Astrocyte of the hippocampus (primary cell): ENCODE data around the gene ZNF200.
"Not testable (repeated sequence)": the region's sequence is repeated elsewhere in the genome, so short reads cannot be mapped to it uniquely, and the experiment has no call there.

ENCODE experiments used
- DNase-seq: peaks from one replicate; pipeline ENCODE4 v3.0.0; 2011; ENCODE audit warnings: low read depth, low spot score

Gene ZNF200

DNA sequence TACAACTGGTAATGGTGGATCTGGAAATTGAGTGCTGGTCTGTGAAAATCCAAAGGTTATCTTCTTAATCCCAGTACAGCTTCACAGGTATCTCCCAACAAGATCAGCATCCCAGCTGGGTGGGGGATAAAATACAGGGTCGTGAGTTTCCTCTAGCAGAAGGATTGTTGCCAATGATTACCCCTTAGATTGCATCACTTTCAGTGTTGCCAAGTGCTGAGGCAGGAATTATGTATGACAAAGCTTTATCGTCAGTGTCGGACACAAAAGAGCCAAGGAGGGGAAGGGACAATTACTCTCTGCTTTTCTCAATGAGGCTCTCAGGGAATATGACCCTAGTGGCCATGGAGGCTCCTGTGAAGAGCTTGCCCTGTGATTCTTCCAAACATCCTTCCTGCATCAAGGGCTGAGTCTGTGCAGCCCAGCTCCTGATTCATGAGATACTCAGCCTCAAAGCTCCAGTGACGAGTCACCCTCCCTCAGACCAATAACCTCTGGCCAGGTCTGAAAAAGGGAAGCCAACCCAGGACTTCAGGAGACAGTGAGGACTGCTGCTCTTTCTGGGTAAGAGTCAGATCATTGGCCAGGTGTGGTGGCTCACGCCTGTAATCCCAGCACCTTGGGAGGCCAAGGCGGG lies 31.9 kb downstream of the ZNF200 start:
- no peak for DNase-seq

DNA sequence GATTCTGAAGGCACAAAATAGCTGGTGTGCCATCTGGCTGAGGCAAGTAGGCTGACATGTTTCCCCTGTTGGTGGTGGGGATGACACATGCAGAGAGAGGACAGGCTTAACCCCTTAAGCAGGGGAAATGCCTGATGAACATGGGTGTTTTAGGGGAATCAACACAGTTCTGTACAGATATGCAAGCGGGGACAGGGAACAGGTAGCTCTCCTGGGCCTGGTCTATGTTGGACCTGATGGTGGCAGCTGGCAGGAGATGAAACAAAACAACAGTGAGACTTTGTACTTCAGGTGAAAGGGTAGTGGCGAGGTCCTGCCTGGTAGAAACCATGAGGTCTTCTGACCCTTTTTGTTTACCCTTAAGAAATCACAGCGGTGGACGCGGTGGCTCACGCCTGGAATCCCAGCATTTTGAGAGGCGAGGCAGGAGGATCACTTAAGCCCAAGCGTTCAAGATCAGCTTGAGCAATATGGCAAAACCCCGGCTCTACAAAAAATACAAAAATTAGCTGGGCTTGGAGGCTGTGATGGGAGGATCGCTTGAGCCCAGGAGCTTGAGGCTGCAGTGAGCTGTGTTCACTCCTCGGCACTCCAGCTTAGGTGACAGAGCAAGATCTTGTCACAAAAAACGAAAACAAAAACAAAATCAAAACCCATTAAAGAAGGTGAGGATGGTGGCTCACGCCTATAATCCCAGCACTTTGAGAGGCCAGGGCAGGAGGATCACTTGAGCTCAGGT lies 36.5 kb downstream of the ZNF200 start:
- DNase-seq, result no peak

DNA sequence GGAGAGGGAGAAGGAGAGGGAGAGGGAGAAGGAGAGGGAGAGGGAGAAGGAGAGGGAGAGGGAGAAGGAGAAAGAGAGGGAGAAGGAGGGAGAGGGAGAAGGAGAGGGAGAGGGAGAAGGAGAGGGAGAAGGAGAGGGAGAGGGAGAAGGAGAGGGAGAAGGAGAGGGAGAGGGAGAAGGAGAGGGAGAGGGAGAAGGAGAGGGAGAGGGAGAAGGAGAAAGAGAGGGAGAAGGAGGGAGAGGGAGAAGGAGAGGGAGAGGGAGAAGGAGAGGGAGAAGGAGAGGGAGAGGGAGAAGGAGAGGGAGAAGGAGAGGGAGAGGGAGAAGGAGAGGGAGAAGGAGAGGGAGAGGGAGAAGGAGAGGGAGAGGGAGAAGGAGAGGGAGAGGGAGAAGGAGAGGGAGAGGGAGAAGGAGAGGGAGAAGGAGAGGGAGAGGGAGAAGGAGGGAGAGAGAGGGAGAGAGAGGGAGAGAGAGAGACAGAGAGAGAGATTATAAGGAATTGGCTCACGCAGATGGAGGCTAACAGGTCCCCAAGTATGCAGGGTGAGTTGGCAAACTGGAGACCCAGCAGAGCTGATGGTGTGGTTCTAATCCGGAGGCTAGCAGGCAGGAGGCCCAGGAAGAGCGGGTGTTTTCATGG lies 37.1 kb downstream of the ZNF200 start:
- DNase-seq, result not testable (repeated sequence)

DNA sequence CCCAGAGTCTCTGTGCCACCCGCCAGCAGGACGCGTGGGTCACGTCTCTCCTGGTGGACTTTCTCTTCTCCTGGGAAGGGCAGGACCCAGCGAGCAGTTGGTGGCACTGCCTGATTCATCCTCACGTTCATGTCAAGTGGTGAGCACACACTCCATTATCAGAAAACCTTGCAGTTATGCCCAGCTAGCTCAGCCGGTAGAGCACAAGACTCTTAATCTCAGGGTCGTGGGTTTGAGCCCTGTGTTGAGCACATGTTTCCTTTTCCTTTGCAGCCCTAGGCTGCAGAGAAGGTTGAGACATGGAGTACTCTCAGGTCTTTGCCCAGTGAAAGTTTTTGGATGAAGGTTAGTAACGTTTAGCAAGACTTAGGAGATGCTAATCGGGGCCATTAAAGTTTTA lies 39.0 kb downstream of the ZNF200 start:
- DNase-seq, result no peak

DNA sequence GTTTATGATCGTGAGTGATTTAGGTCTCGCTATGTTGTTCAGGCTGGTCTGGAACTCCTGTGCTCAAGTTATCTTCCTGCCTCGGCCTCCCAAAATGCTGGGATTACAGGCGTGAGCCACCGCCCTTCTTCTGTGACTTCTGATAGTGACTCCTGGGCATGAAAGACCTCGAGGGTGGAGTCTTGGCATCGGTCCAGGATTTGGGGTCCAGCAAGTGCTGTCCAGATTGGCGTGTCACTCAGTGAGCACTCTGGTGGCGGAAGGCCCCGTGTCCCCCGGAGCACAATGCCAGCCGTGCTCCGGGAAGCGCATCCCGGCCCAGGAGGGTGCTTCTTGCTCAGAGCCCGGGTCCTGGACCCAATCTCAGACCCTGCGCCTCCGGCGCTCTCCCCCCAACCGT lies 40.2 kb downstream of the ZNF200 start:
- no peak for DNase-seq

DNA sequence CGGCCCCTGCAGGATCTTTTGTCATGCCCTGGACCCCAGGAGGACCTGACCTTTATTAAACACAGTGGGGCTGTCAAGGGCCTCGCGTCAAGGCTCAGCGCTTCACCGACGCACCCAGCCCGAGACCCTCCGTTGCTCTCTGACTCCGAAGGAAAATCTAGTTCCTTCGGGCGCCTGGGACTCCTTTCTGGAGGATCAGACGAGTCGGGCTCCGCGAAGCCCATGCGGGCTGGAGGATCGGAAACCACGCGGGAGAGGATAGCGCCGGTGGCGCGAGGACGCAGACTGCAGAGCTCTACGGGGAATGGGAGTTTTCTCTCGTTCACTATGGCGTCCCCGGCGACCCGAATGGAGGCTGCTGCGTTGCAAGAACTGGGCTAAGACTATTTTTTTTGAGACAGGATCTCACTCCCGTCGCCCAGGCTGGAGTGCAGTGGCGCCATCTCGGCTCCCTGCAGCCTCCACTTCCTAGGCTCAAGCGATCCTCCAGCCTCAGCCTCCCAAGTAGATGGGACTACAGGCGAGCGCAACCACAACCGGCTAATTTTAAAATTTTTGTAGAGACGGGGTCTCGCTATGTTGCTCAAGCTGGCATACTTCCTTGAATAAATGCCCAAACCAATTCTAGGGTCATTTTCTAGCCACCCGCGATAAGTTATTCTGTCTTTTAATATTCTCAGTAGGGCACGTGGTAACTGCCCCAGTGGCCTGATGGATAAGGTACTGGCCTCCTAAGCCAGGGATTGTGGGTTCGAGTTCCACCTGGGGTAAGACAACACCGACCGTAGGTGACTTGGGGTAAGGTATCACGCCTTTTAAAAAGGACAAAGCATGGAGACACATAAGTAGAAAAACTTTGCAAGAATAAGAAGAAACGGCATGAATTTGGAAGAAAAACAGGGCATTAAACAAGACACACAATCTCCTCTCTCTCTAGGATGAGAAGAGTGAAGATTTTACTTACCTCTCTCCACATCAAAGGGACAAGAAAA lies 41.4 kb downstream of the ZNF200 start:
- no peak for DNase-seq

DNA sequence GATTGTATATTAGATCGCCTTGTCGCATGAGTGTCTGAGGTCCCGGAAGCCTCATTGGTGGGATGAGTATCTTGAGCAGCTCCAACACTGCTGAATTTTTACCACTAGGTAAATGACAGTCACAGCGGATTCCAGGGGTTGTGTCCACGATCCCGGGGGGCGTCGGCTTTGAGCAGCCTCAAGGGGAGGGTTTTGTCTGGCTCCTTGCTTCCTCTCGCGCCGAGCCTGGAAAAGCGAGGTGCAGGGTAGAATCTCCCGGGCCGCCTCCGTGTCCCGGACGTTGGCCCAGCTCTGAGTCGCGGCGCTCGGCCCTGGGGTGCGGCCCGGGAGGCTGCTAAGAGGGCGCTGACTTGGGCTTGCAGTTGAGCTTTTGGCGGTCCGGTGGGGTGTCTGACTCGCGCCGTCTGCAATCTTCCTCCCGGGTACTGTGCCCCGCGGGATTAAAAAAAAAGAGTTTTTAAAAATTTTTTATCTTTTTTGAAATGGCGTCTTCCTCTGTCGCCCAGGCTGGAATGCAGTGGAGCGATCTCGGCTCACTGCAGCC lies 42.4 kb downstream of the ZNF200 start:
- no peak for DNase-seq

DNA sequence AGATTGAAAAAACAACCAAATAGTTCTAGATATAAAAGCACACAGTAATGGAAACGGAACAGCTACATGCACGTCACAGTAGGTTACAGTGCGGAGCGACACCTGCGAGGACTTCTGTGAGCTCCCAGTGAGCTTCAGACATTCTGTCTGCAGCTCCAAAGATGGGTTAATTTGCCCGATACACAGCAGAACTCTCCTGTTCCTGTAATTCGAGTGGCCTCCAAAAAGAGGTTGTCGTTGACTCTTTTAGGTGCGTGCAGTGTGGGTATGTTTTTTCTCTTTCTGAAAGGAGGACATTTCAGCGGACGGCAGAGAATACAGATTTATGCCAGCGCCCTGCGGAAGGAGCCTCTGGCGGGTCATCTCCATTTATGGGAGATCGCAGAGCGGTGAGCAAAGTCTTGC lies 44.0 kb downstream of the ZNF200 start:
- no peak for DNase-seq

DNA sequence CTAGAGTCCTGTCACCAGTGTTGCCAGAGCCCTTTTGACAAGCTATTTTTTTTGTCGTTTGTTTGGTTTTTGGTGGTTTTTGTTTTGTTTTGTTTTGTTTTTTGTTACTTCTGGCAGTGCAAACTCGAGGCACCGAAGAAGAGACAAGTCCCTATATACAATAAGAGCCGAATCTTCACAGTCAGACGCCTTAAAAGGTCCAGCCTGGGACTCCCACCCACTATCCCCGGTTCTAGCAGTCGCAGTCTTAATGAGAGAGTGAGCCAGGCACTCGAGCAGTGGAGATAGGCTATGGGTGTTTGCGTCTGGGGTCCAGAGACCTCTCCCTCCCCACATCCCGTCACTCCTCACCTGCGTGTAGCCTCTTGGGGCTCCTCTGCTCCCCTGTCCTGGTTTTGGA lies 45.1 kb downstream of the ZNF200 start:
- no peak for DNase-seq

DNA sequence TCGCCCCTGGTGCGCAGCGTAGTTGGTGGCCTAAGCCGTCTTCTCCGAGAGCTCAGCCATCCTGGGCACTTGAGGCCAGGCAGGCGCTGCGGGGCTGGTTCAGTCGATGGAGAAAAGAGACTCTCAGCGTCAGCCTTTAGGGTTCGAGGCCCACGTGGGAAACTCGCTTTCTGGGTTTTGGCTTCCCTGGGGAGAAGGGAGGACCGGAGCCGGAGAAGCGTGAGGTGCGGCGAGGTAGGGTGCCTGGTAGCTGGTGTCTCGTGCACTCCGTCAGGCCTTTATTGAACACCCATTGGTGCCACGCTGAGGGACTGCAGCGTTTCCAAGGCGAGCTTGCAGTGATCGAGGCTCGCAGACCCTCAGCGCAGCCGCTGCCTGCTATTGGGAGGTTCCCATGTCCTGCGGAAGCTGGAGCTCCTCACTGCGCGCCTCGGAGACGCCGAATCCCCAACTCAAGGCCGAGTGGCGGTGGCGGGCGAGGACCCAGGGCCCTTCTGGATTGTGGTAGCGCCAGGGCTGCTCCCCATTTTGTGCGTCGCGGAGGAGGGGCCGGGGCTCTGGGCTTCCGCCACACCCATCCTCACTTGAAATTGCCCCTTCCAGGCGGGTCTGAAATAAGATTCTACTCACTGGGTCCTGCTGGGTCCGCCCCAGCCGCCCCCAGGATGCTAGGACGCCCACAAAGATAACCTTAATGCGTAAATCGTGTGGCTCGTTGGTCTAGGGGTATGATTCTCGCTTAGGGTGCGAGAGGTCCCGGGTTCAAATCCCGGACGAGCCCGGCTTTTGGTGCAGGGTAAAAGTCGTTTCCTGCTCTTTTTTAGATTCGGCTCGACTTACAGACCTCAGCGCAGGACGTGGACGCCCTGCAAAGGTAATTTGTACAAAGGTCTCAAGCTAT lies 45.8 kb downstream of the ZNF200 start:
- DNase-seq, result peak; percentile 69

DNA sequence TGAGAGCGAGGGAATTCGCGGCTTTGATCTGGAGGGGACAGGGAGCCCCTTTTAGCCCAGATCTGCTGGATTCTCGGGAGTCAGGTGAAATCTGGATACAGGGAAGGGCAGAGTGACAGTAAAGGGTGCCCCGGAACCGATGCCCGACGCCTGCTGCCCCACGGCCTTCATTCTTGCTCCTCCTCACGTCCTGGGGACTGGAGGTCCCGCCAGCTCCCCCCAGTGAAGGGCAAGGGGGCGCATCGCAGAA lies 46.4 kb downstream of the ZNF200 start:
- DNase-seq, result no peak

DNA sequence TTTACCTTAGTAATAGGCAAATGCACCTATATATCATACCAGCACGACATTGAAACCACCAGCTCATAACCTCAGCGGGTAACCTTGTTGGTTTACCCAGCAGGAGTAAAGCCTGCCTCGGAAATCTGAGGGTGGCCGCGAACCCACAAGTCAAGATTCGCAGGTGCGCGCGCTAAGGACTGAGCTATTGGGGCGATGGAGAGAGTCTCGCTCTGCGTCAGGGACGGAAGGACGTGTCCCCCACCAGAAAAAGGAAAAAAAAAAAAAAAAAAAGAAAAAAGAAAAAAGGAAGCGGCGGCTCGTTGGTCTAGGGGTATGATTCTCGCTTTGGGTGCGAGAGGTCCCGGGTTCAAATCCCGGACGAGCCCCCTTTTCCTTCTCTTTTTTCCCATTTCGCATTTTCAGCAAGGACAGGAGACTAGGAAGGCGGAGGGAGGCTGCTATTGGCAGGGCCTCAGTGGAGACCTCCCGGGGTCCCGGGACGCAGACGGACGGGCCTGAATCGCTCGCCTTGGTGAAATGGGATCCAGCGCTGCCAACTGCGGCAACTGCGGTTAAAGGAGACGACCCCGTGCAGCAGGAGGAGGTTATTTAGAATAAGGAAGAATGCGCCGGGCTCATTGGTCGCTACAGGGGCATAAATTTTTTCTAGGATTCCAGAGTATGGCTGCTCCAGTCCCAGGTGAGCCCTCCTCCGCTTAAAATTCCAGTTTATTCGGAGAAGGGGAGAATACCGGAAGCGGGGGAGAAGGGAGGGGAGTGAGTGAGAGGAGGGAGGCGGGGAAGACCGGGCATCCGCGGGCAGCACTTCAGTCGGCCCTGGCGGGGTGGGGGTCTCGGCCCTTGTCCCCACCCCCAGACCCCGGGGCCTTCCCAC lies 46.9 kb downstream of the ZNF200 start, which contains the start of gene OR1F1:
TSS of gene OR1F1 (plus strand) at position 407 of the 877 bp plus-strand sequence.
- peak; percentile 68 for DNase-seq

DNA sequence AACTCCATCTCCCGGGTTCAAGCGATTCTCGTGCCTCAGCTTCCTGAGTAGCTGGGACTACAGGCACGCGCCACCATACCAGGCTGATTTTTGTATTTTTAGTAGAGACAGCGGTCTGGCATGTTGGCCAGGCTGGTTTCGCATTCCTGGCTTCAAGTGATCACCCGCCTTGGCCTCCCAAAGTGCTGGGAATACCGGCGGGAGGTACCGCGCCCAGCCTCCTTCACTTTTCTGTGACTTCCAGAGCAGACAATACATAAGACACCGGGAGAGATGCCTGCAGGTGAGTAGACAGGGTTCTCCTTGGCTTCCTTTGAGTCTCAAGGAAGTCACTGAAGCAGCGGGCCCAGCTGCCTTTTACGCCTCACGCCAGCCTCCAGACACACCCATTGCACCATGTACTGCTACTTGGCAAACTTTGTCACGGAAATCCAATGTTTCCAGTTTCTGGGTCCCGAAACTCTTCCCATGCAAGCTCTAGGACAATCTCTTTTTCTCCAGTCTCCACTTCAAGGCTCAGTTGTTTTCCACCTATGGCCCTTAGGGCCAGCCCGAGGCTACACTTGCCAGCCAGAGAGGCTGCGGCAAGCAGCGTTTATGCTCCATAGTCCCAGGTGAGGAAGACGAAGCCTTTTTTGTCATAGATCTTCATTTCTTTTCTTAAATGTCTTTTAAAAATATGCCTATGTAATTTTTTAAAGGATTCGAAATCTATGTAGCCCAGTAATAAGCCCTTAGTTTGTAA lies 47.8 kb downstream of the ZNF200 start:
- DNase-seq, result no peak

DNA sequence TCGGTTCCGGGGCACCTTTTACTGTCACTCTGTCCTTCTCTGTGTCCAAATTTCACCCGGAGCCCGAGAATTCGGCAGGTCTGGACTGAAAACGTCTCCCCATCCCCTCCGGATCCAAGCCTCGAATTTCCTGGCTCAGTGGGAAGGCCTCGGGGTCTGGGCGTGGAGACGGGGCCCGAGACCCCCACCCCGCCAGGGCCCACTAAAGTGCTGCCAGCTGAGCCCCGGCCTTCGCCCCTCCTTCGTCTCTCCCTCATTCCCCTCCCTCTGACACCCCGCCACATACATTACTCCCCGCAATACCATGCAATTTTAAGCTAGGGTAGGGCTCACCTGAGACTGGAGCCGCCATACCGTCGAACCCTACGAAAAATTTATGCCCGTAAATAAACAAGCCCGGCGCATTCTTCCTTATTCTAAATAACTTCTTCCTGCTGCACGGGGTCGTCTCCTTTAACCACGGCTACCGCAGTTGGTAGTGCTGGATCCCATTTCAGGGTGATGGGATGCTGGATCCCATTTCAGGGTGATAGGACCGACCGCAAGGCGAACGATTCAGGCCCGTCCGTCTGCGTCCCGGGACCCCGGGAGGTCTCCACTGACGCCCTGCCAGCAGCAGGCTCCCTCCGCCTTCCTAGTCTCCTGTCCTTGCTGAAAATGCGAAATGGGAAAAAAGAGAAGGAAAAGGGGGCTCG lies 51.4 kb downstream of the ZNF200 start:
- DNase-seq, result no peak

DNA sequence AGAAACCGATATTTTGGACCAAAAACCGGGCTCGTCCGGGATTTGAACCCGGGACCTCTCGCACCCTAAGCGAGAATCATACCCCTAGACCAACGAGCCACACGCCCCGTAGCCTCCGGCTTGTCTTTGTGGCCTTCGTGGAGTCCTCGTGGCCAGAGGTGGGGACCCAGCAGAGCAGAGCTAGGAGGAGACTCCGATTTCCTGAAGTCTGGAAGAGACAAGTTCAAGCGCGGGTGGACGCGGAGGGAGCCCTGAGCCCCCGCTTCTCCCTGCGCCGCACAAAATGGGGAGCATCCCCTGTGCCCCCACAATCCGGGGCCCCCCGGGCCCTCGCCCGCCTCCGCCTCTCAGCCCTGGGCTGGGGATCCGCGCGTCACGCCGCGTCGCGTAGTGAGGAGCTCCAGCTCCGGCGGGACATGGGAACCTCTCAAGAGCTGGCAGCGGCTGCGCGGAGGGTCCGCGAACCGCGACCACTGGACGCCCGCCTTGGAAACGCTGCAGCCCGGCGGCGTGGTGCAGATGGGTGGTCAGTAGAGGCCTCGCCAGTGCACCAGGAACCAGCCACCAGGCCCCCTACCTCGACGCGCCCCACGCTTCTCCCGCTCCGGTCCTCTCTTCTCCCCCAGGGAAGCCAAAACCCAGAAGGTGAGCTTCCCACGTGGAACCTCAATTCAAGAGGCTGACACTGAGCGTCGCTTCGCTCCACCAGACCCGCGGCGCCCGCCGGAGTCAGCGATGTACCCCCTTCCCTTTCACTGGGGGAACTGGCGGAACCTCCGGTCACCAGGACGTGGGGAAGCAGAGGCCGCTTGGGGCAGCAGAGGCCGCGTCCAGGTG lies 52.1 kb downstream of the ZNF200 start:
- DNase-seq, result peak; percentile 68

DNA sequence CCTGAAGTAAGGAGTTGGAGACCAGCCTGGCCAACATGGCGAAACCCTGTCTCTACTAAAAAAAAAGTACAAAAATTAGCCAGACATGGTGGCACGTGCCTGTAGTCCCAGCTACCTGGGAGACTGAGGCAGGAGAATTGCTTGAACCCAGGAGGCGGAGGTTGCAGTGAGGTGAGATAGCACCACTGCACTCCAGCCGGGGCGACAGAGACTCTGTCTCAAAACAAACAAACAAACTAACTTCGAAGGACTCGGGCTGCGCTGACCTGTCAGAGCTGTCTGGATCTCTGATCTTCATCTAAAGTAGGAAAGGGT lies 52.7 kb downstream of the ZNF200 start:
- DNase-seq, result not testable (repeated sequence)

DNA sequence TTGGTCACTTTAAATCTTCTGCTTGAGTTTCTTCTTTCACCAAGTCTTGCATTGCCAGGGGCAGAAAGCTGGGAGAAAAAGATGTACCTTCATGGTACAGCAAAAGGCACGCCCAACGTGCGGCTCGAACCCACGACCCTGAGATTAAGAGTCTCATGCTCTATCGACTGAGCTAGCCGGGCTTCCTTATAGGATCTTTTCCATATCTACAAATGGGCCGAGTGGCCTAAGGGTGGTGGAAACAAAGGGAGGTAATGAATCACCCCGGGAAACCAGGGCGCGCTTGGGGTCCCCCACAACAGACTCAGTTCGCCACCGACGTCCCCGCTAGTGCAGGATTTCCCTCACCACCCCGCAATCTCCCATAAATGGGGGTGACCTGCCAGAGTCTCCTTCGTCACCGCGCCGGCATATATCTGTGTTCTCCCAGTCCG lies 54.5 kb downstream of the ZNF200 start:
- no peak for DNase-seq

DNA sequence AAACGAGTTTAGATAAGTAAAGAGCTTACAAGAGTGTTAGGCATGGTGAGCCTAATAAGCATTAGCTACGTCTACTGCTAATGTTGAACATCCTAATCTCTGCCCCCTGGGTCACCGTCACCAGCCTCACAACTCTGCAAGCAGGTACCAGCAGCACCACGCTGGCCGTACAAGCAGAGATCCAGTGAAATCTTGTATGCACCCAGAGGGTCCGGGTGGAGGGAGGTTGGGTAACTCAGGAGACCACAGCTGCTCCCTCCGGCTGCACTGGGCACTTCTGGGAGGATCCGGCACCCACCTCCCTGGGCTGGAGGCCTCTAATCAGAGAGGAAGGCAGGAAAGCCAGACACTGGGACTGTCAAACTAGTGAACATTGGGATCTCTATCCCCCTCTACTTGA lies 55.3 kb downstream of the ZNF200 start:
- no peak for DNase-seq
